Activated CD4-positive, alpha-beta T cell treated with anti-CD3 and anti-CD28 coated beads, Interleukin-2, amount 50 U/mL, for 24 hours (primary cell): ENCODE results near the gene SRP14.
"Not testable (repeated sequence)": the region's sequence is repeated elsewhere in the genome, so short reads cannot be mapped to it uniquely, and the experiment has no call there.

Experiments
- DNase-seq, 2 donors: peaks; one replicate each; pipeline ENCODE4 v3.0.0-alpha.2; 2020; ENCODE audit warnings: low read depth in 1 of 2, low spot score in 1 of 2

The SRP14 gene

DNA sequence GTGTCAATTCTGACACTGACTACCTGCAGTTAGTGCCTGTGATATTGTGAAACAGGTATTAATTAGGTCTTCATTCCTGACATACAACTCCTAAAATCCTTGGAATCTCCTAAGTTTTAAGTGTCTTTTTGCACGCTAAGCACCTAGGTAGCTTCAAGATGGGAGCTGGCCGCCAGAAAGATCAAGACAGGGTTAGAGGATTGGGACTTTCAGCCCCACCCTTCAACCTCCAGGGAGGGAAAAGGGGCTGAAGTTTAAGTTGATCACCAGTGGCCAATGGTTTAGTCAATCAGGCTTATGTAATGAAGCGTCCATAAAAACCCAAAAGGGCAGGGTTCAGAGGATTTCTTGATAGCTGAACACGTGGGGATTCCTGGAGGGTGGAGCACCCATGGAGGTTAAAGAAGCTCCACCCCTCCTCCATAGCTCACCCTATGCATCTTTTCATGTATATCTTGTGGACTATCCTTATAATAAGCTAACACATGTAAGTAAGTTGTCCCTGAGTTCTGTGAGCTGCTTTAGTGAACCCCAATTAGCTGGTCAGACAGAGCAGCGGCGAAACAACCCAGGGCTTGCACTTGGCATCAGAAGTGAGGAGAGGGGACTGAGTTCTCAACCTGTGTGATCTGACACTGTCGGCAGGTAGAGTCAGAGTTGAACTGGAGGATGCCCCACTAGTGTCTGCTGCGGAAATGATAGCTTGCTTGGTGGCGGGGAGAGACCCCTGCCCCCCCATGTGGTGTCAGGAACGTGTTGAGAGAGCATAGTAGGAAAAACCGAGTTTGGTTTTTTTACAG, 12.8 kb upstream of the SRP14 start:
- no peak for DNase-seq

DNA sequence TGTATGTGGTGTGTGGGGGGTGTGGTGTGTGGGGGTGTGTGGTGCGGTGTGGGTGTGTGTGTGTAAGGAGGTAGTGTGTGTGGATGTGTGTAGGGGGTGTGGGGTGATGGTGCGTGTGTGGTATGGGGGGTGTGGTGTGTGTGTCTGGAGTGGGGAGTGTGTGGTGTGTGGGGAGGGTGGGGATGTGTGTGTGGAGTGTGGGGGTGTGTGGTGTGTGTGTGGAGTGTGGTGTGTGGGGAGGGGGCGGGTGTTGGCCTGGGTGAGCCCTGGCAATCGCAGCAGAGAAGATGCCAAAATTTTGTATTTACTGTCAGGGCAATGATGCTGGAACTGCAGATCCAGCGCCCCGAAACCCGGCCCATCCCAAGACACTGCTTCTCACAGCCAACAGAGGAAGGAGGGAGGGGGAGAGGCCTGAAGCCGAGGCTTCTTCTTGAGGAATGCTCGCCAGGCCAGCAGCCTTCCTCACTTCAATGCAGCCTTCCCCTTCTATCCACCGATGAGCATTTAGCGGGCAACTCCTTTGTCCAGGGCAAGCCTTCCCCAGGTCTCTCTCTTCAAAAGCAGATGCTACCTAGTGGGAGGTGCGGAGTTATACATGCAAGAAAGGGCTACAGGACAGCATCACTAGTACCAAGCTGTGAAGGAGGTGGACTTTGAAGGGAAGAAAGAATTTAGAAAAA, 11.9 kb upstream of the SRP14 start:
- no peak for DNase-seq

DNA sequence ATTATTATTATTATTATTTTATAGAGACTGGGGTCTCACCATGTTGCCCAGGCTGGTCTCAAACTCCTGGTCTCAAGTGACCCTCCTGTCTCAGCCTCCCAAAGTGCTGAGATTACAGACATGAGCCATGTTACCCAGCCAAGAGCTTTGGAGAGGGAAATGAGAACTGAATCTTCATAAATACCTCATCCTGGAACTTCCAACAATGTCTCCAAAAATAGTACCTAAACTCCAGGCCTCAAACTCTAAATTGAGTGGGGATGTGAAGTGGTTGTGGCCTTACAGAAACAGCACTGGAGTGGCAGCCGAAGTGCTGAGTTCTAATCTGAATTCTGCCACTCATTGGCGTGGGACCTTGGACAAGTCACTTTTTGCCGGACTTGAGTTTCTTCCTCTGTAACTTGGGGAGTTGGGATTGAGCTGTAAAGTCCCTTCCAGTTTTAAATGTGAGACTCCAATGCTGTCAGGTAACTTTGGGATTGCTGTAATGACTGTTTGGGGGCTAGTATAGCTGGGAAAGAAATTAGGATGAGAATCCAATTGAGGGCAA, 10.0 kb upstream of the SRP14 start:
- no peak for DNase-seq

DNA sequence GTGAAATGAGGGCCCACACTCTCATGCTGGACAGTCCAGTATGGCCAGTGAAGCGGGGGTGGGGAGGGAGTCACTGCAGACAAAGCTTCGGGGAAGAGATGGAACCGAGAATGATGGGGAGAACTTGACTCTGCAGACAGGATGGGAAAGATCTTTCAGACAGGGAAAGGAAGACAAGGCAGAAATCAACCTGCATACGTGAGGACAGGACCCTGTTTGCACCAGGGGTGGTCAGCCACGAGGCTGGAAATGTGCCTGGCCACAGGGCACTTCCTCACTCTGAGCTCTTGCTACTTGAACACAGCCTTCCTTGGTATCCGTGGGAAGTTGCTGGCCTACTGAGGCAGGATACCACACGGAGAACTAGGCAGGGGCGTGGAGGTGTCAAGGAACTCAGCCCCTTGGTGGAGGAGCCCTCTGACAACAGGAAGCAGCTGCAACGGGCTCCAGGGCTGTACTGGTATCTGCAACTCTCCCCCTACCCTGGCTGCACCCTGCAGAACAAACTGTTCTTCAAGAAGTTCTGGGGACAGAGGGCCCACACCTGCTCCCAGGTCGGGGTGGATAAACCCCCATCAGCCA, 9.3 kb upstream of the SRP14 start:
- no peak for DNase-seq

- peak in 1 of 2 donors; percentile 67 for DNase-seq
These were observed 8.6 kb upstream of the SRP14 start for GRCh38 chr15:40047415-40048210.

DNA sequence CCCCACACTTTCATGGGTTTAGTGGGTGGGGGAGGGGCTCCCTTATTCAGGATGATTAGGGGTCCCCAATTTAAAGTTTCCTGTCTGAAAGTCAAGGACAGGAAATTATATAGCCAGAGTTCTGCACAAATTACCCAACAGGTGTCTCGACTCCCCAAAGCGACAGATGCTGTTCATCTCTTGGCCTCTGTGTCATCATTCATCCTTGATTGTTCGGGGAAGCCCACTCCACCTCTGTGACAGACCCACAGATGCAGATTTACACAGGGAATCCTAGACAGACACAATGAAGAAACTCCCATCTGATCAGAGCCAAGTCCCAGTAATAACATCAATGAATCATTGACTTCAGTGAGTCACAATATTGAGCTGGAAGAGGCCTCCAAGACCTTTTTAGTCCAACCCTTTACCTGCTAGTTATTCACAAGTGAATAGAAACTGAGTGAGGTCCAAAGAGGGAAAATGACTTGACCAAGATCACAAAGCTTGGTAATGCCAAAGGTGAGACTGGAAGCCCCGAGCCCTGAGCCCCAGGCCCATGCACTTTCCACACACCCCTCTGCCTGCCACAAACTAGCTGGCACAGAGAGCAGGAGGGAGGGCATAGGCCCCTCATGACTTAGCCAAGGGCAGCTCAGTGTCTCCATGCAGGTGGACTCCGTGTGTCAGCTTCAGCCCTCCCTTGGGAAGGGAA, 7.9 kb upstream of the SRP14 start:
- no peak for DNase-seq

DNA sequence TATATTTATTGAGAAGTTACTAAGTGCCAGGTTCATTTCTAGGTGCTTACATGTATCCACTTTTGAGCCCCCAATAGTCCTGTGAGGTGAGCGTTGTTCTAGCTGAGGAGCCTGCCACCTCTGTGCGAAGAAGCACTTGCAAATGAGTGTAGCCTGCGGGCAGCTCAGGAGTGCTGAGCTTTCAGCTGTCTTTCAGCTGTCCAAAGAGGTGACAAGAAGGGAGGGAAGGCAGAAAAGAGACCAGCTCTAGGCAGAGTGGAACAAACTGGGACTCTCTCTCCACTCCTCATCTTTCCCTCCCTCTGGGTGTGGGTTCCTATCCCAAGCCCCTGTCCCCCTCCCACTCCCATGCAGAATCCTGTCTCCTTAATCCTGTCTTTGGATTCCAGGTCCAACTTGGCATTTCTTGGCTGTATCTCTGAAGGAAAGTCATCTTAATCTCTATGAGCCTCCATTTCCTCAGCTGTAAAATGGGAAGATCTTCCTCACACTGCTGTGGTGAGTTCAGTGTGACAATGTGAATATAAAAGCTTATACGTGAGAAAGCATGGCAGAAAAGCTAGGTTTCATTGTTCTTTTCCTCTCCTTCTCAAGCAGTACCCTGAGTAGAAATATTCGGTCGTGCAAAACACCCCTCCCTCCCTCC, 6.7 kb upstream of the SRP14 start:
- DNase-seq, result no peak

DNA sequence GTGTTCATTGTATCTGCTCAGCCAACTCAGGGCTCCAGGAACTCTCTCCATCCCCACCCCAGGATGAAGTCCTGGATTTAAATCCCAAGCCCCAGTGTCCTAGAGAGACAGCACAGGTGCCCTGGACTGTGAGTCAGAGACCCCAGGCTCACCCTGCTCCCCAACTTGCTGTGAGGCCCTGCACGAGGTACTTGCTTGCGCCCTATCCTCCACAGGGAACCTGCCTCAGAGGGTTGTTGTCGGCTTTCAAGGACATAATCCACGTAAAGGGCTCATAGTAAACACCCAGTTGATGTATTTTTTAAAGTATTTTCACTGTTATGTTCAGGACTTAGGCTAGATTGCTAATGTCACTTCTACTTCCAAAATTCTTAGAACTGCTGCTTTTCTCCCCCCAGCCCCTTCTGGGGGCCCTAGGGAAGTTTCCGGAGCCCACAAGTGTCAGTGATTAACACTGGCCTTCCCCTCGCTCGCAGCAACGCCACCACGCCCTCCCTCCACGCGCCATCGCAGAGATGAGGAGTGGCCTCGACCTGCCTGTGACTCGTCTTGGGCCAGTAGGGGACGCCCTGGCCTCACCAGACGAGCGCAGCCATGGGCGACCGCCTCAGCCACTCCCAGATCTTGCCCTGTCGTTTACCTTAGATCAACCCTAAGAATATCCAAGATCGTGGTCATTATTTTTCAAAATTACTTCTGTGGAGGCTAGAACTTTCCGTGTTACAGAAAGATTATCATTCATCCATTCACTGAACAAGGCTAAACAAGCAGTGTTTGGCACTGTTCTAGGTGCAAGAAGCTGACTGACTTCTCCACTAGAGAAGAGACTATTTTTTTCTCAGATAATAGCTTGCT, 6.0 kb upstream of the SRP14 start:
- peak; percentile 68 to 85 for DNase-seq

DNA sequence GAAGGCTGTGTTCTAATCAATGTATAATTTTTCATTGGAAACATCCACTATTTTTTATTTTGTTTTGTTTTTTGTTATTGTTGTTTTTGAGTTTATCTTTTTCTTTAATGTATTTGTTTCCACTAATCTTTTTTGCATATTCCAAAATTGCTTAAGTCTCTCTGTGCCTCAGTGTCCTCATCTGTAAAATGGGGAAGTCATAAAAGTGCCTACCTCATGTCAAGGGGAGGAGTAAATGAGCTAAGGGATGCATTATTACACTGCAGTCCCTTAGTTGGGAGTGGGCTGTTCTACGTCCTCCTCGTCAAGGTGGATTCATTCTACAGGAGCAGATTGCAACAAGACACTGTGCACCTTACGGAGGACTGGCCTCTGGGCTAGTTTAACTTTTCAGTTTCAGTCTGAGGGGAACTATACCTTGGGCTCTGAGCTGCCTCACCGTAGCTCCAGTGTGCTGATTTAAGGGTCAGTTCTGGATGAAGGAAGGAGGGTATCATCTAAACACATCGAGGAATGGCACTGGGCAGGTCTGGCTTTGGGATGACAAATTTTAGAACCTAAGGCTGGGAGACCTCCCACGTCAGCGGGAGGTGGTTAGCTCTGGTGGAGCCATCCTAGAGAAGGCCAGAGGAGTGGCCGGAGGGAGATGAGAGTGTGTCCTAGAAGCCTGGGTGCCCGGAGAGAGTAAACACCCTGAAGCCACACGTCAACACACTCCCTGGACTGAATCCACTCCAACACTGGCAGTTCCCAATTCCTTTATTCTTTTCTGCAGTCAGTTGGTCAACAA, 5.1 kb upstream of the SRP14 start:
- no peak for DNase-seq

DNA sequence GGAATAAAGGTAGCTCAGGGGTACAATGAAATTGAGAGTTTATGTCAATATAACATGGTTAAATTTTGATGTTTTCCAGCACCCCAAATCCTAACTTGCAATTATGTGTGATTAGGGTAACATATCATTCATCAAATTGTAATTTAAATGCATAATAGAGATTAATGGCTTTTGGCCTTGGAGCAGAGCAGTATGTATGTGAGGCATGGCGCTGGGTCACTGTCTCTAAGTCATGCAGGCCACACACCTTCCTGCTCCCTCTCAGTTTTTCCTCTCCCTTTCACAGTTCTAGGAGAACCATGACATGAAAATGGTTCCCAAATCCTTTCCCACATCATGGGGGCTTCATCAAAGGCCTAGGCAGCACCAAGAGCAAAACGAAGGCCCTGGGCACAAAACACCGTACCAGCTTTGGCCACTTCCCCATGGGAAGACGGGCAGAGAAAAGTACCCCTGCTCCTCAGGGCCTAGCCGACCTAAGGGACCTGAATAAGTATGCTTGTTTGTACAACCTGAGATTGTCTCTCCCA, 3.9 kb upstream of the SRP14 start:
- no peak for DNase-seq

DNA sequence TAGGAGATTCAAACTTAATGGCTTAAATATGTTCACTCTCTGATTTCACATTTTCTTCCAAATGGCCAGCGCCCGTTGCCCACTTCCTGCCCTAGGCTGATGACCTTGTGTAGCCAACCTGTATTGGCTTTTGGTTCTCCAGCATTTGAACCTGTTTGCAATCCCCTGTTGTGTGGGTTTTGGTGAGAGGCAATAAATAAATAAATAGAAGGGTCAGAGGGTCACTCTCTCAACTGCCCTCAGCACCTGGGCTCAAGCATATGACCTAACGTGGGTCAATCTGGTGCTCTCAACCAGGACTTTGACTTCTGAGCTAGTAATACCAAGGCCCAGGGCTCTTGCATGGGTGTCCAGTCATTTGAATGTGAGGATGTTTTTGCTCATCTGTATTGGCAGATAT, 1.8 kb upstream of the SRP14 start:
- no peak for DNase-seq

DNA sequence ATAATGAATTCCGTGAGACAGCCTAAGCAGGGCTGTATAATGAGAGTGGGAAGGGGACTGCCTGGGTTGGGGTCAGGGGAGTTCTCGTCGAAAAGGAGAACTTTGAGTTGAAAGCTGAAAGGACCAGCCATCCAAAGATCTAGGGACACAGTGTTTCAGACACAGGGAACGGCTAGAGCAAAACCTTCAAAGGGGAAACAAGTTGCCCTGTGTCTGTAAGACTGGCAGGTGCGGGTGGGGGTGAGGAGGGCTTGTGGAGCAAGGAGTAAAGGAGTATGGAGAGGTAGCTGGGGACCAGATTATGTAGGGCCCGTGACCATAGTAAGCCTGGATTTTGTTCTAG, 1.3 kb upstream of the SRP14 start:
- DNase-seq, result no peak

- no peak for DNase-seq
These were observed 725 bp downstream of the SRP14 start for GRCh38 chr15:40038275-40038637.

GRCh38 chr15:40037721-40038120, 1.3 kb downstream of the SRP14 start:
- no peak for DNase-seq

- not testable (repeated sequence) for DNase-seq
These were observed 3.8 kb downstream of the SRP14 start for GRCh38 chr15:40035182-40035581.

- no peak for DNase-seq
These were observed 4.6 kb downstream of the SRP14 start for GRCh38 chr15:40034186-40034946.

- DNase-seq, result no peak
These were observed 6.7 kb downstream of the SRP14 start for GRCh38 chr15:40032125-40032839.
